Measurements from ENCODE around the gene TPPP2. TPM values are rescaled to one million over a fixed set of nuclear protein-coding genes. Genes with fewer than 3 reads are reported as not detected.

The TPPP2 gene
- total RNA-seq, 1 experiment from 2014 or later = not detected

- Histone ChIP-seq H3K79me2 (ENCODE audit: low read depth) (no peaks in the 10 kb centered on the region), H4K20me1 (ENCODE audit: insufficient read depth) (no peaks in the 10 kb centered on the region), H3K27me3 (ENCODE audit: insufficient read depth, low read depth) (no peaks in the 10 kb centered on the region), H3K9me2 (ENCODE audit: insufficient read depth) (no peaks in the 10 kb centered on the region), H3K9me3 (ENCODE audit: insufficient read depth, low read depth) (no peaks in the 10 kb centered on the region), H3F3A (ENCODE audit: insufficient read depth, low read depth) (no peaks in the 10 kb centered on the region), H3K36me3 (ENCODE audit: low read depth) (no peaks in the 10 kb centered on the region), H3K4me3 (no peak overlapping the region), H3K27ac (no peak overlapping the region), H2AFZ (no peak overlapping the region), H3K4me2 (no peak overlapping the region), H3K4me1 (replicated peaks; ENCODE audit: insufficient read depth) (no peaks in the 10 kb centered on the region)
- POLR2A ChIA-PET (ENCODE audit: unreplicated experiment) = no interaction called here
- CTCF ChIA-PET = no interaction called here
- no peak for DNase-seq
- no peak for TF ChIP-seq CTCF (conservative IDR thresholded peaks at IDR 0.05)
- TF ChIP-seq EZH2 (IDR thresholded peaks at IDR 0.05; ENCODE audit: low read depth) = no peak
- intact Hi-C loops (cut with micrococcal nuclease; ENCODE audit: unreplicated experiment) = loop anchor here (10.0 kb wide), 1 partner anchor 48 kb away; no protein-coding TSS in a partner anchor
- no TSS peak for BruUV-seq (replicated peaks)
Measured at GRCh38 chr14:21016413-21017190, 13.4 kb upstream of the TPPP2 start.

GRCh38 chr14:21017528-21018245 lies 12.3 kb upstream of the TPPP2 start:
- Histone ChIP-seq H3K79me2 (ENCODE audit: low read depth) (no peaks in the 10 kb centered on the region), H4K20me1 (ENCODE audit: insufficient read depth) (no peaks in the 10 kb centered on the region), H3F3A (ENCODE audit: insufficient read depth, low read depth) (no peaks in the 10 kb centered on the region), H3K27me3 (ENCODE audit: insufficient read depth, low read depth) (no peaks in the 10 kb centered on the region), H3K9me2 (ENCODE audit: insufficient read depth) (no peaks in the 10 kb centered on the region), H3K4me1 (replicated peaks; ENCODE audit: insufficient read depth) (no peaks in the 10 kb centered on the region), H2AFZ (no peak overlapping the region), H3K27ac (no peak overlapping the region), H3K36me3 (ENCODE audit: low read depth) (no peaks in the 10 kb centered on the region), H3K9me3 (ENCODE audit: insufficient read depth, low read depth) (no peaks in the 10 kb centered on the region), H3K4me2 (no peak overlapping the region), H3K4me3 (no peak overlapping the region)
- no peak for DNase-seq
- CTCF ChIA-PET = interaction anchor here (0.9 kb wide), 1 partner anchor 47 kb away, joined by 3 read pairs; no protein-coding TSS in a partner anchor
- TF ChIP-seq EZH2 (IDR thresholded peaks at IDR 0.05; ENCODE audit: low read depth) (no peak), CTCF (conservative IDR thresholded peaks at IDR 0.05) (no peak)
- intact Hi-C loops (cut with micrococcal nuclease; ENCODE audit: unreplicated experiment) = loop anchor here (10.0 kb wide), 1 partner anchor 47 kb away; no protein-coding TSS in a partner anchor
- POLR2A ChIA-PET (ENCODE audit: unreplicated experiment) = no interaction called here
- BruUV-seq (replicated peaks) = no TSS peak

GRCh38 chr14:21018286-21018685 lies 11.7 kb upstream of the TPPP2 start:
- H3K4me2 ChIP-seq = no peak overlapping the region
- H3F3A ChIP-seq (ENCODE audit: insufficient read depth, low read depth) = no peaks in the 10 kb centered on the region
- H3K27me3 ChIP-seq (ENCODE audit: insufficient read depth, low read depth) = no peaks in the 10 kb centered on the region
- no peaks in the 10 kb centered on the region for H3K79me2 ChIP-seq (ENCODE audit: low read depth)
- TF ChIP-seq EZH2 (IDR thresholded peaks at IDR 0.05; ENCODE audit: low read depth) = no peak
- no peak overlapping the region for H2AFZ ChIP-seq
- H3K36me3 ChIP-seq (ENCODE audit: low read depth) = no peaks in the 10 kb centered on the region
- no peaks in the 10 kb centered on the region for H3K9me2 ChIP-seq (ENCODE audit: insufficient read depth)
- H3K4me1 ChIP-seq (replicated peaks; ENCODE audit: insufficient read depth) = no peaks in the 10 kb centered on the region
- intact Hi-C loops (cut with micrococcal nuclease; ENCODE audit: unreplicated experiment) = loop anchor here (10.0 kb wide), 1 partner anchor 47 kb away; no protein-coding TSS in a partner anchor
- H3K4me3 ChIP-seq = no peak overlapping the region
- POLR2A ChIA-PET (ENCODE audit: unreplicated experiment) = no interaction called here
- H3K27ac ChIP-seq = no peak overlapping the region
- H3K9me3 ChIP-seq (ENCODE audit: insufficient read depth, low read depth) = no peaks in the 10 kb centered on the region
- no peak for DNase-seq
- H4K20me1 ChIP-seq (ENCODE audit: insufficient read depth) = no peaks in the 10 kb centered on the region
- CTCF ChIA-PET = interaction anchor here (0.9 kb wide), 1 partner anchor 48 kb away, joined by 3 read pairs; no protein-coding TSS in a partner anchor
- no TSS peak for BruUV-seq (replicated peaks)
